GM18907 (cell line): ENCODE measurements around the gene GRB10.

Experiments used
- ATAC-seq: cut with Tn5 transposase; IDR thresholded peaks from one replicate; pipeline ENCODE4 v1.9.1; 2021; ENCODE audit warnings: mild to moderate bottlenecking, moderate library complexity; ENCODE audit not compliant: unreplicated experiment

GRB10 gene

GRCh38 chr7:50782375-50783208, at the start of gene GRB10:
Gene GRB10, minus strand, starts transcription at chr7:50782896. Its CDS starts 50,574 bp downstream, at chr7:50732322.
- no peak for ATAC-seq

GRCh38 chr7:50828801-50829200, 46.1 kb upstream of the GRB10 start:
- ATAC-seq, result no peak

- ATAC-seq, result no peak
These were observed 45.4 kb upstream of the GRB10 start for GRCh38 chr7:50828116-50828515.

GRCh38 chr7:50827281-50827680, 44.6 kb upstream of the GRB10 start:
- ATAC-seq, result no peak

DNA sequence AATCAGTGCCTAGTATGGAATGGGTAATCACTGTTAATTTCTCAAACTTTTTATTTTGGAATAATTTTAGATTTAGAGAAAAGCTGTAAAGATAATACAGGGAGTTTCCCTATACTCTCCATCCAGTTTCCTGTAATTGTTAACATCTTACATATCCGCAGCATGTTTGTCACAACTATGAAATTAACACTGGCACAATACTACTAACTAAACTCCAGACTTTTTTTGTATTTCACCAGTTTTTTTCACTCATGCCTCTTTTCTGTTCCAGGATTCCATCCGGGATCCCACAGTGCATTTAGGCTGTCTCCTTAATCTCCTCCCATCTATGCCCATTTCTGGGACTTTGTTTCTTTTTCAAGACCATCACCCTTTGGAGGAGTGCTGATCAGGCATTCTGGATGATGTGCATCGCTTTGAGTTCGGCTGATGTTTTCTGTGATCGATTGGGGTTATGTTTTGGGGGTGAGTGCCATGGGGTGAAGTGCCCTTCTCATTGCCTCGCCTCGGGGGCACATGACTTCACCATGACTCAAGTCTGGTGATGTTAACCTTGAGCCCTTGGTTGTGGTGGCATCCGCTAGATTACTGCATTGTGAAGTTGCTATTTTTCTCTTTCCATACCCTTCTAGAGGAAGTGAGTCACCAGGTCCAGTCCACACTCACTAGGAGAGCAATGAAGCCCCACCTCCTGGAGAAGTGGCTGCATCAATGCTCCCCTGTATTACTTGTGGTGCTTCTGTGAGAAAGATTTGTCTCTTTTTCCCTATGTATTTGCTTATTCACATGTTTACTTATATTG, 43.9 kb upstream of the GRB10 start:
- no peak for ATAC-seq

GRCh38 chr7:50825465-50825864, 42.8 kb upstream of the GRB10 start:
- ATAC-seq, result no peak

DNA sequence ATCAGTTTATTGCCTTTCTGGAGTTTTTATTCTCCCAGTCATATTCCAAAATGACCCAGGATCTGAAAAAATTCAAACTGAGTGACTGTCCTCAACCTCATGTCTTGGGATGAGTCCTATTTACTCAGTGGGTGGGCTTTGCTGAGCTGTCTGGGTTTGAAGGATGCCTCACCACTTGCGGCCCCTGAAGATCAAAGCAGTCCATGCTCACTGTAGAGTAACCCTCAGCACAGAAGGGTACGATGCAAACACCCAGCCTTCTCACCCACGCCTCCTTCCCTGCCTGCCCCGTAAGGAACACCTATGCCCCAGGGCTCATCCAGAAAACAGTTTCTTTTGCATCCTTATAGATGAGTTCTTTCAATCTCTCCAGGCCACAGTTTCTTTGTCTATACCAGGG, 42.2 kb upstream of the GRB10 start:
- no peak for ATAC-seq

DNA sequence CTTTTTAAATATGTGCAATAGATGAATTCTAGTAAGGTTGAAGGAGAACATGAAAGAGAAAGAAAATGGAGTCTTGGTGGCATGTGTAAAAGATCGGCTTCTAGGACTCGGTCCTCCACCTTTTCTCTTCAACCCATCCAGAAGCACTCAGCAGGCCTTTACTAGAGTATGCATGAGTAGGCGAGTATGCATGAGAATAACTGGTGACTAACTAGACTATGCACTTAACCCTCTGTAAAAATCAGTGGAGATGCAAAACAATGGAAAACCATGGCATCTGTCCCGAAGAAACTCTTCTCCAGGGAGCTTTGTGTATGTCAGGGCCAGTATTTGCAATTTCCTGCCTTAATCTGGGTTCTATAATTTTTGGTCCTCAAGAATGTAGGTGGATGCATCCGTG, 40.0 kb upstream of the GRB10 start:
- no peak for ATAC-seq

GRCh38 chr7:50822110-50822509, 39.4 kb upstream of the GRB10 start:
- no peak for ATAC-seq

DNA sequence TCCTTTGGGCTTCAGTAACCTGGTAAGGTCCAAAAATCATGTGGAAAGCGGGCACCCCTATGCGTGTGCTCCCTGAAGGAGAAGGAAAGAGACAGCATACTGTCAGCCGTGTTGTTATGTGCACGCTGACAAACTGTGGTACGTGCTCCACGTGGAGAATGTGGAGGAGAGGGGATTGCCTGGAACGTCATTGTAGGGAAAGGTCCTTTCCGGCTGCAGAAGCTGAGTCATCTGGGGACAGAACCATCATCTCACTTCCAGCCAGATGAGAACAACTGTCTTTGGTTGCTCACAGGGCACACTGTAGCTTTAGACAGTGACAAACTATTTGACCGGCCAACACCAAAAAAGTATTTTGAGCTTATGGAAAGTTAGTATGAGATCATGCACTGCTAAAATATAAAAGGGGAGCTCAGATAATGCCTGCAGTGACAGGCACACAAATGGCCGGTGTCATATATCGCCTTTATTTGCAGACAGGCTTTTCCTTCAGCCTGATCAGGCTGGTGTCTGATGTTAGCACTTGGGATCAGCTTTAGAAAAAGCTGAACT, 38.8 kb upstream of the GRB10 start:
- no peak for ATAC-seq

- ATAC-seq, result no peak
These were observed 35.6 kb upstream of the GRB10 start for GRCh38 chr7:50818324-50818723.

GRCh38 chr7:50817561-50817960, 34.9 kb upstream of the GRB10 start:
- ATAC-seq, result no peak

DNA sequence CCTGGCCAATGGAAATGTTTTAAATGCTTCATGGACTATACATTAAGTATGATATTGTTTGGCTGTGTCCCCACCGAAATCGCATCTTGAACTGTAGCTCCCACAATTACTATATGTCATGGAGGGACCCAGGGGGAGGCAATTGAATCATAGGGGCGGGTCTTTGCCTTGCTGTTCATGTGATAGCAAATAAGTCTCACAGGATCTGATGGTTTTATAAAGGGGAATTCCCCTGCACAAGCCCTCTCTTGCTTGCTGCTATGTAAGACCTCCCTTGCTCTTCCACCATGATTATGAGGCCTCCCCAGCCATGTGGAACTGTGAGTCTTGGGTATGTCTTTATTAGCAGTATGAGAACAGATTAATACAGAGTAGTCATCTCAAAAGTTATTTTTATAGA, 32.4 kb upstream of the GRB10 start:
- no peak for ATAC-seq

- no peak for ATAC-seq
These were observed 31.5 kb upstream of the GRB10 start for GRCh38 chr7:50814166-50814565.

- ATAC-seq, result no peak
These were observed 30.3 kb upstream of the GRB10 start for GRCh38 chr7:50812841-50813475.

GRCh38 chr7:50812094-50812493, 29.4 kb upstream of the GRB10 start:
- no peak for ATAC-seq

DNA sequence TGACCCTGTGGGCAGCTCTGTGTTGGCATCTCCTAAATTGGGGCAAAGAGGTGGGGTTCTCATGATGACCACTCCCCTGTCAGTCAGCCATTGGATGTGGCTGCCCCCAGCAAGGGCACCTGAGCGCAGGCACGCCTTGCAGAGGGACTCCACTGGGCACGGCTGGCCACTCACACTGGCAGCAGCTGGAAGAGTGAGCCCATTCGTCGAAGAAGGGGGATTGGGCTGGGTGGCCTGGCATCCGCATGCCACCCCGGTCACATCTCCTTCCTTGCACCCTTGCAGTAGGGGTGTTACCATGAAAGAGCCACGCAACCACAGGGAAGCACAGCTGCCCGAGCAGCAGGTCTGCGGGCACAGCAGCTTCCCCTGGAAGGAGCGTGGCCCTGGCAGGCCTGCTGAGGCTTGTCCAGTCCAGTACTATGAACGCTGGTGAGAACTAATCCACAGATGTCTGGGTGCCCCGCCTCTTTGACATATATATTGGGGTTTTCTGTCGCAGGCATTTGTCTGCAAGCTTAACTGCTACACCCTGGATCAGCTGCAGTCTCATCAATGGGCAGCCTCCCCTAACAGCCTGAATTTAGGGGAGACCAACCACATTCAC, 25.7 kb upstream of the GRB10 start:
- ATAC-seq, result no peak

GRCh38 chr7:50807026-50807730, 24.5 kb upstream of the GRB10 start:
- no peak for ATAC-seq

GRCh38 chr7:50806143-50806542, 23.4 kb upstream of the GRB10 start:
- no peak for ATAC-seq

- no peak for ATAC-seq
These were observed 22.9 kb upstream of the GRB10 start for GRCh38 chr7:50805447-50806125.
